Cardiac fibroblast (primary cell): ENCODE data around the gene ALPL.
A peak's percentile ranks its signal among the peaks of the same experiment; 100 is the strongest.

Experiments used
- DNase-seq, 2 donors: peaks; one replicate each; pipeline versions ENCODE4 v3.0.0 to v3.0.0-alpha.2; 2010; ENCODE audit warnings: low read depth in 2 of 2
- H3K4me3 ChIP-seq, 2 donors: replicated peaks in 1 of 2; 1 replicate in 1 of 2; 2 replicates in 1 of 2; pipeline ENCODE4 v1.5.1; 2011; ENCODE audit warnings: low read depth in 2 of 2, low read length in 2 of 2, mild to moderate bottlenecking in 2 of 2, moderate library complexity in 1 of 2
- TF ChIP-seq, protein P1 (sequence below): IDR thresholded peaks from one replicate; pipeline ENCODE4 v1.5.1; 2011; ENCODE audit warnings: low read depth, mild to moderate bottlenecking, low read length, inconsistent platforms

Gene ALPL

DNA sequence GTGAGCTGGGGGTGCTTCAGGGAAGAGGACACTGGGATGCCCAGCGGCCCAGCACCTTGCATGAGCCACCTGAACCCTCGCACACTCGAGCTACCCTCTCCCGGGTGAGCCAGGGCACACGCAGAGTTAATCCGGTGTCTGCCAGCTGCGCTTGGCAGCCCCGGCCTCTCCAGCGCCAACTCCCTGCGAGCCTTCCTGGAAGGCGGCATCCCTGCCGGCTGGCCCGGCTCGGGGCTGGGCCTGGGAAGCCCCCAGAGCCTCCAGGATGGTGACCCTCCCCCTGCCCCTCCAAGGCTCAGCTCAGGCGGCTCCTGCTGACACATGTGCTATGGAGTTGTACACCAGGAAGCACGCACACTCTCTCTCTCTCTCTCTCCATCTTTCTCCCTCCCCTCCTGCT lies 111.3 kb downstream of the ALPL start:
- no peak overlapping the region for H3K4me3 ChIP-seq
- no peak for DNase-seq
- TF ChIP-seq, protein P1, sequence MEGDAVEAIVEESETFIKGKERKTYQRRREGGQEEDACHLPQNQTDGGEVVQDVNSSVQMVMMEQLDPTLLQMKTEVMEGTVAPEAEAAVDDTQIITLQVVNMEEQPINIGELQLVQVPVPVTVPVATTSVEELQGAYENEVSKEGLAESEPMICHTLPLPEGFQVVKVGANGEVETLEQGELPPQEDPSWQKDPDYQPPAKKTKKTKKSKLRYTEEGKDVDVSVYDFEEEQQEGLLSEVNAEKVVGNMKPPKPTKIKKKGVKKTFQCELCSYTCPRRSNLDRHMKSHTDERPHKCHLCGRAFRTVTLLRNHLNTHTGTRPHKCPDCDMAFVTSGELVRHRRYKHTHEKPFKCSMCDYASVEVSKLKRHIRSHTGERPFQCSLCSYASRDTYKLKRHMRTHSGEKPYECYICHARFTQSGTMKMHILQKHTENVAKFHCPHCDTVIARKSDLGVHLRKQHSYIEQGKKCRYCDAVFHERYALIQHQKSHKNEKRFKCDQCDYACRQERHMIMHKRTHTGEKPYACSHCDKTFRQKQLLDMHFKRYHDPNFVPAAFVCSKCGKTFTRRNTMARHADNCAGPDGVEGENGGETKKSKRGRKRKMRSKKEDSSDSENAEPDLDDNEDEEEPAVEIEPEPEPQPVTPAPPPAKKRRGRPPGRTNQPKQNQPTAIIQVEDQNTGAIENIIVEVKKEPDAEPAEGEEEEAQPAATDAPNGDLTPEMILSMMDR = no peak

DNA sequence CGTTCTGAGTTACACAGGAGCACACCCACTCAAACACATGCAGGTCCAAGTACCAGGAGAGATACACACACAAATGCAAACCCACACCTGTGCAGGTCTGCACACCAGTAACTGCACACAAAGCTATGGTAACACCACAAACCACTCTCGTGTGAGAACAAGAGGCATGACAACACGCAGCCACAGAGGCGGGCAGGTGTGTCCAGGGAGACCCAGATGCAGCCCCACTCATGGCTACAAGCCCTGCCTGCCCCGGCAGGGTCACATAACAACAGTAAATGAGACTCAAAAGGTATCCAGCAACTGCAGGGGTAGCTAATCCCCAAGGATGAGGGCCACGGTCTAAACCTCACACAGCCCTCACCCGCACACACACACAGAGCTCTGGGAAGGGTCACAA lies 111.8 kb downstream of the ALPL start:
- no peak for DNase-seq
- H3K4me3 ChIP-seq = no peak overlapping the region
- TF ChIP-seq, protein P1 = no peak

DNA sequence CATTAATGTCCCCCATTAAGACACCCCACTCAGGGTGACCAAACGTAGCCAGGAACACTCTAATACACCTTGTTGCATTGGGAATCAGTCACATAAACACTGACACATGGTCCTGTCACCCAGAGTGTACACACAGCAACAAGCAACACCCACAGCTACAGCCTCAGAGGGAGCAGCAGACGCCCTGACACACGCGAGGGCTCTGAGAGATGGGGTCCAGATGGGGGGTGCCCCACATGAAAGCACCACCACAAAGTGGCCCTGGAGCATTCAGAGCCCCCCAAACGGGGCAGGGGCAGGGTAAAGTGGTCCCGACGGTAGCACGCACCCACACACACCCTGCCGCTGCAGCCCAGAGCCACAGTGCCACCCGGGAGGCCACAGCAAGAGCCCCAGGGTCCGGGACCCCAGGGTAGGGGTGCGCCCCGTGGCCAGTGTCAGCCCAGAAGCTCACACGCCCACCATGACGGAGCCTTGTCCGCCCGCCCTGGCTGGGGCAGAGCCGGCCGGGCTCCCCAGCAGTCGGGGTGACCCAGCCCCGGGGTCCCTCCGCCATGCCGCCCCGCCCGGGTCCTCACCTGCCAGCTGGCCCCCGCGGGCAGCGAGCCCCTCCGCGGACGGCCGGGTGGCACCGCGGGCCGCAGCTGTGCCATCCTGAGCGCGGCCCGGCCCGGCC lies 112.7 kb downstream of the ALPL start:
- no peak for DNase-seq
- TF ChIP-seq, protein P1 = no peak
- H3K4me3 ChIP-seq = no peak overlapping the region

DNA sequence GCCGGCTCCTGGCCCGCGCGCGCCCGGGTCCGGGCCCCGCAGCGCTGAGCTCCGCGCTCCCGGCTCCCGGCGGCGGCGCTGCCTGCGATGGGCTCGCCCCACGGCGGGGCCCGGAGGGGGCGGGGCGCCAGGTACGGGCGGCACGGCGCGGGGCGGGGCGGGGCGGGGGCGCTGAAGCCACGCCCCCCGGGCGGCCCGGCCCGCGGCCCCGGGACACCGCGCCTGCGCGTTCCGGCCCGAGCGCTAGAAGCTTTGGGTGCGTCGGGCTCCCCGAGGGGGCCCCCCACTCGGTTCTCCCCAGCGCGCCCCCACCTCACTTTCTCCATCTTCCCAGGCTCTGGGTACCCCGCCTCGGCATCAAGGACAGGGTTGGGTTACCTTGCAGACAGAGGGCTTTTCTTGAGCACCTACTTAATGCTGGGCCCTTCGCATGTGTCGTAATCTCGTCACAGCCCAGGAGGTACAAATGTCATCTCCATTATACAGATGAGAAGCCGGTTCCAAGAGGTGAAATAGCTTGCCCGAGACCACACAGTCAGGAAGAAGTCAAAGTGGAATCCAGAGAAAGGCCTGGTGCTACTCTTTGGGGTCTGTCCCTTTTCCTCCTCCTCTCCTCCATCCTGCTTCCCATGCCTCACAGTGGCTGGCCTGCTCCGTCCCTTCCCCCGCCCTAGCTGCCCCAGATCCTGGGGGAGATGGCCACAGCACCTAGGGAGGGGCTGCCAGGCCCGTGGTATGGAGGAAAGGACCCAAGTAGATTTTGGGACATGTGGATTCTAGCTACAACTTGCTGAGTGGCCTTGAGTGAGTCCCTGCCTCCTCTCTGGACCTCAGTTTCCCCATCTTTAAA lies 113.5 kb downstream of the ALPL start:
- peak overlapping the region; percentile 18 to 26 for H3K4me3 ChIP-seq
- DNase-seq = no peak

DNA sequence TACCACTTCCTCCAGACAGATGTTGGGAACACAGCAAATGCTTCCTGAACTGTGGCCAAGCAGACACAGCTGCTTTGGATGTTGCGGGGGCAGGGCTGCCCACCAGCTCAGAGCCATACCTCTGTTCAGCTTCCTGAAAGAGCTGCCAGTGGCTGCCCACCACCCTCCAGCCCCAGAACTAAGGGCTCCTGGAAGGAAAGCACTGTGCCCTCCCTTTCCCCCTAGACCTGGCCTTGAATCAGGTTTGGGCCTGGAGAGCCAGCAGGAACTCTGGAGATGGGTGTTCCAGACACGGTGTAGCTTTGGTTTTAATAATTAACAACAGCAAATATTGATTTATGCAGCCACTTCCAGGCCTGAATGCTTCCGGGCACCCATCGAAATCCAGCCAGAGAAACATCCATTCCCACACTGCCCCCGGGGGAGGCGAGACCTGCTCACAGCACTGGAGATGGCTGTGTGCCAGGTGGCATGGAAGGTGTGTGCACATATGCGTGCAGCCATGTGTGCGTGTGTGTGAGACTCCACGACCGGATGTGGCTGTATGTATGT lies 114.3 kb downstream of the ALPL start:
- TF ChIP-seq, protein P1 = no peak
- no peak overlapping the region for H3K4me3 ChIP-seq
- no peak for DNase-seq

More for the DNA sequence above, 113.5 kb downstream of the ALPL start:
- TF ChIP-seq, protein P1 = no peak

DNA sequence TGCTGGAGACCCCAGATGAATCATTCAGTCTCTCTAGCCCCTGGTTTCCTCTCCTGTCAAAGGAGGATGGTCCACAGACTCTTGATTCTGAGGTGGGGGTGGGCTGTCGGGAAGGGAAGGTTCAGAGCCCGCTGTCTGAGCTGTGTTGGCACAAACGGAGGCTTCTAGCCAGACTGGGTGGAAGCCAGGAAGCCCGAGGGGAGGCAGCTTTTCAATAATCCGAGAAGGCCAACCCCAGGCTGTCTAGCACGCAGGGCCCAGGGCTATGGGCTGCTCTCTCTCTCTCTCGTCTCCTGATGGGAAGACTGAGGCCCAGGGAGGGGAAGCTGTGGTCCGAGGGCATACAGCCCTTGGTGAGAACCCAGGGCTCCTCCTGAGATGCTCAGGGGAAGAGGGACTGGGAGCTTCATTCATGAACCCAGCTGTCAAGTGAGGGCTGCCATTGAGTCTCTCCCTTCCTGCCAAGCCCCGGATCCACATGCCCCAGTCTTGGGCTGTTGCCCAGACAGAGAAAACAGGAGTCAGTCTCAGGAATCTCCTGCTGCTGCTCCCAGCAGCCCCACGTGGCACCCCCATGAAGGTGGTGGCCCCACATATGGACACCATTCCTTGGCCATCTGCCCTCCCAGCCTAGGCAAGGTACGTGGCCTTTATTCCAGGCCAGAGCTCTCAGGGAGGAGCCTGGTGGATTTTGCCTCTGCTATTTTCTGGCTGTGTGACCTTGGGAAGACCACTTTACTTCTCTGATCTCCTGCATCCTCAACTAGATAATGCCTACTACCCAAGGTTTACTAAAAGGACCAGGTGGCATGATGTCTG lies 115.6 kb downstream of the ALPL start:
- TF ChIP-seq, protein P1 = no peak
- peak in 1 of 2 donors; percentile 22 for DNase-seq

More for the DNA sequence above, 115.6 kb downstream of the ALPL start:
- H3K4me3 ChIP-seq = no peak overlapping the region
